Measurements from ENCODE around the gene STIL.
A peak's percentile ranks its signal among the peaks of the same experiment; 100 is the strongest.
"Not testable (repeated sequence)": the region's sequence is repeated elsewhere in the genome, so short reads cannot be mapped to it uniquely, and the experiment has no call there.

Gene STIL

DNA sequence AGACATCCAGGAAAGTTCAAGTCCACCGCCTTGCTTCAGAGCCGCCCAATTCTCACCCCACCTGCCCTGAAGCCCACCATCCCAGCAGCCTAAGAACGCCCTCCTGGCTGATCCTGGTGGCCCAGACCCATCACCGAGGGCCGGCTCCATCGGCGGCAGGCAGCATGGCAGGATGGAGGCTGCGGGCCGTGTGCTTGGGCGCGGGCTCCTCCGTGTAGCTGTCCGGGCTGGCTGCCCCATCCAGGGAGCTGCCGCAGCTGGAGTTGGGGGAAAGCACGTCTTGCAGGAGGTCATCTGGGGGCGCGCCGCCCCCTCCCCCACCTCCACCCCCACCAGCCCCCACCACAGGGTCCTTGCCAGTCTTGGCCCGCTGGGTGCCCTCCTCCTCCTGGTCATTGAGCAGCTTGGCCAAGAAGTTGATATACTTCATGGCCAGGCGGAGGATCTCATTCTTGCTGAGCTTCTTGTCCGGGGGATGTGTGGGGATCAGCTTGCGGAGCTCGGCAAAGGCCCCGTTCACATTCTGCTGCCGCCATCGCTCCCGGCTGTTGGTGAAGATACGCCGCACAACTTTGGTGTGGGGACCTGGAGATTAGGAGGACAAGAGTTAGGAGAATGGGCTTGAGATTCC, 94.2 kb downstream of the STIL start:
- DNase-seq (ENCODE audit: low spot score), result no peak

DNA sequence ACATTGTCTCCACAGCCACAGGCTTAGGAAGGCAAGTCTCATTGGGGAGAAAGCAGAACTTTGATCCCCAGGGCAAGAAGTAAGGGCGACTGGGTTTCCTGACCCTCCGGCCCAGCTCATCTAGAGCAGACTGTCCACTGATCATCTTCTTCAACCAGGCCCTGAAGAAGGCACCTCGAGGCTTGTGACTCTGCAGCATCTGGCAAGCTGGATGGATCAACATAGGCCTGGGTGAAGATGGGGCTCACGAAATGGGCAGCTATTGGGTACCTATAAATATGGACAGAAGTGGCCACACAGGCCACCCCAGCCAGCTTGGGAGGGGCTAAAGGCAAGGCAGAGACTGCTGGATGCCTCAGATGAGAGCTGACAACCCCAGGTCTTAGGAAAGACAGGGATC, 94.9 kb downstream of the STIL start:
- DNase-seq (ENCODE audit: low spot score), result no peak

DNA sequence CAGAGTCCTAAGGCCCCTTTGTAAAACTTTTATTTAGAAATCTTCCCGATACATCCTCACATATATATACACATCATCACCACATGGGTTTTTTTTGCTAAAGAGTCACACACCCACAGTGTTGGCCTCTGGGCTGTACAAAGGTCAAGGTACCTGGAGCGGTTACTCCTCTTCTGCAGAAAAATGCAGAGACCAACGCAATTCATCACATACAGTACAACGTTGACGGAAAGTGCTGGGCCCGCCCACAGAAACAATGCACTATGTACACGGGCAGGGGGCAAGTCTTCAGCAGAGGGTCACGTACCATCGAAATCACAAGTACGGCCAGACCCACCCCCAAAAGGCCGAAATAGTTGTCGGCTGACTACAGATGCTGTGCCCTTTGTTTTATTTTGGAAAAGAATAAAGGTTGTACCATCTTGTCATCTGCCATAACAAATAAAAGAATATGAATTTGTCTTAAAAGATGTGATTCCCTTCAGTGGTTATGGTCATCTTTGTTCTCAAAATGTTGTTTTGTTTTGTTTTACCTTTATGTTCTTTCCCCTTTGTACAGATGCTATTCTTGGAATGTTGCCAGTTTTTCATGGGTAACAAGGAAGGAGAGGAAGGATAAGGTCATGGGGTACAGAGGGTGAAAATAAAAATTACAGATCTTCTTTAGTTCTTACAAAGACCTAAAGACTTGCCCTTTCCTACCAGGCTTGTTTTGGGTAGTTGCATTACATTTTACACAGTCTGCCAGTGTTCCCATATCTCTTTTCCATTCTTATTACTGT, 97.5 kb downstream of the STIL start:
- DNase-seq (ENCODE audit: low spot score), result no peak

DNA sequence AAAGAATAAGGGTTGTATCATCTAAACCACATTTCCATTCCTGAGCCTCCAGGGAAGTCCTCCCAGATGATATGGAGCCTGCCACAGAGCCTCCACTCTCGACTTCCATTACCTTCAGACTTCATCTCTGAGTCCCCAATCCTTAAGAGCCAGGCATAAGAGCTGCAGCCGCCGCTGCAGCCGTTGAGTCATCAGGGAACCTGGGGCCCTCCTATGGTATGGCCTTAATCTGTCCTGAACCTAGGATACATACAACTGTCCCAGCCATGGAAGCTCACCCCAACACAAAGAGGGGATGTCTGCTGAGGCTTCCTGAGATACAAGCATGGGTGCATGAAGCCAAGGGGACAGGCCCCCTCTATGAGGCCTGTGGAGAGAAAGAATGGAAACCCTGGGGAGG, 98.2 kb downstream of the STIL start:
- DNase-seq (ENCODE audit: low spot score), result no peak

DNA sequence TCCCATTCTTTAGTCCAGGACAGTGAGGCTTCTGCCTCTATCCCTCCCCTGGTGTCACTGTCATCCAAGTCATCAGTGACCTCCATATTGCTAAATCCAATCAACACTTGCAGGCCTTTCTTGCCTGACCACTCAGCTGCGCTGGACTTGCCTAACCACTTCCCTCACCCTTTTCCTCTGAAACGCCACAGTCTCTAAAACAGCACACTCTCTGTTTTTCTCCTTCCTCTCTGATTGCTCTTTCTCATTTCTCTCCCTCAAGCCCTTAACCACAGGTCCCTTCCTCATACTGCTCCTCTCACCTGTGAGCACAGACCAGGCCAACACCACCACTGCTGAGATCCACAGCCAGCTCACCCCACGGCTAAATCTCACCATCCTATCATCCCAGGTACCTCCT, 99.4 kb downstream of the STIL start:
- no peak for DNase-seq (ENCODE audit: low spot score)

DNA sequence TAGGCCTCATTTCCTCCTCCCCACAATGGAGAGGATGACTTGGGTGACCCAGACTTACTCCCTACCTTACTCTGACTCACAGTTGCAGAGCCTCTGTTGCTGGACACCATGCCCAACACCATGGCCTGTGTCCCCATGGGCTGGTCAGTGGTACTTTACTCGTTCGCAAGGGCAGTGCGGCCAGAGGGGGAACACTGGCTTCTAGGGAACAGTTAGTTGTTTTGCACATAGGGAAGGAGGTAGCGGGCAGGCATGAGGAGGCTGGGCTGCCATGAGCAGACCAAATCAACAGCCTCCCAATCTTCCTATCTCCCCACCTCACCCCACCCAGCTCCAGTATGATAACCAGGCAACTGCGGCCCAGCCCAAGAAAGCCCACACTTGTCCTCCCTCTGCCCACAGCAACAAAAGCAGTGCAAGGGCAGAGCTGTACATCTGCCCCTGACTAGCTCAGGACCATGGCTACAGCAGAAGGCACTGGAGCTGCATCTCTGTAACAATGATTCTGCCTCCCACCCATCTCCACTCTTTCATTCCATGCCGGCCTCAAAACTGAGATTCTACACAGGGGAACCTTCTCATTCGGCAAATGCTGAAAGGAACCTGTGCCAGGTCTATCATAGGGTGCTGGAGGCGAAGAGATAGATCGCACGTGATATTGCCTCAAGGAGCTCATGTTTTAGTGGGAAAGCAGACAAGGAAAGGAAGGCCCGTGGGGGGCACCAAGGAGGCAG, 100.5 kb downstream of the STIL start:
- peak; percentile 31 for DNase-seq (ENCODE audit: low spot score)

DNA sequence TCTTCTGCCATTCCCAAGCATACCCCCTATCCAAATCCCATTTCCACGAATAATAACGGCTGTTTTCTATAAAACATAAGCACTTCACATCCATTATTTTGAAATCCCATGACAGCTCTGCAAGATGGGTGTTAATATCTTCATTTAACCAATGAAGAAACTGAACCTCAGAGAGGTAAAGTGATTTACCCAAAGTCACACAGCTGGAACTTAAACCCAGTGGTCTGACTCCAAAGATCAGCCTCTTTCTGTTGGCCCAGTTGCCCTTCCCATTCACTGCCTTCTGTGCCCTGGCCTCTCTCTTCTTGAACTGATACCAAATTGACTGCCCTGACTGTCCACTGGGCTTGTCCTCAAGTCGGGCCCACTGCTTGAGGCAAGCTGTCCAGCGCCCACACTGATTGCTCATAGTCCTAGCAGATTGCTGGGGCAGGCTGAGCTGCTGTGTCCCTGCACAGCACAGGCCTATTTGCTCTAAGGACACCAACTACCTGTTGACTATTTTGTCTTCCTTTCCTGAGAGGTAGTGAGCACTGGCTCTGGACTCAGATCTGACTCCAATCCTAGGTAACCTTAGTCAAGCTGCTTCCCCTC, 101.2 kb downstream of the STIL start:
- DNase-seq (ENCODE audit: low spot score), result no peak

DNA sequence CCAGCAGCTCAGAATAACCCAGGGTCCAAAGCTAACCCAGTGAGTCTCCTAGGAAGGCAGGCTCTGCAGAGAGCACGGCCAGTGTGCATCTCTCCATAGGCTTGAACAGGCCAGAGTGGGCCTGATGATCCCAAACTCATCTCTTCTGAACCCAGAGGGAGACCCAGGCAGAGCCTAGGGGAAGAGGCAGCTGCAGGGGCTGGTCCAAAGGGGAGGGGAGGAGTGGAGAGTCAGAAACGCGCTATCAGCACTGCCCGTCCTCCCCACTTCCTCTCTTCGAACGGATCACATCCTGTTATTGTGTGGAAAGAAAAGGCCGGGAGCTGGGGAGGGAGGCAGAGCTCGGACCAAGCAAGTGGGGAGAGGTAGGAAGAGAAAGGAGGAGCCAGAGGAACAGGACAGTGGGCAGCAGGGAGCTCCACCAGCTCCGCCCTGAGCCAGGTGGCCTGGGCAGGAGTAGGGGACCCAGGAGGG, 102.1 kb downstream of the STIL start:
- no peak for DNase-seq (ENCODE audit: low spot score)

DNA sequence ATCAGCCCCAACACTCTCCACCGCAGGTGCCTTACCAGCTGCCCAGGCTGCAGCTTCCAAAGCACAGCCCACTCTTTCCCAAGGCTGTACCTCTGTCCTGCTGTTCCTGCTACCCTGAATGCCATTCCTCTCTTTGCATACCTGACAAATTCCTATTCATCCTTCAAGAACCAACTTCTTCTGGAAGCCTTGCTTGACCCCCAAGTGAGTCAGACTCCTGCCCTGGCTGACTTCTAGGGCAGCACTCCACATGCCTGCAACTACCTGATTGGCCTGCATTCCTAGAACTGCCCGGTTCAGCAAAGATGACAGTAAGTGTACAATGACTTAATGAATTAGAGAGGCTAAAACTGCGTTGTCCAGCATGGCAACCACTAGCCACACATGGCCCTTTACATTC, 103.3 kb downstream of the STIL start:
- DNase-seq (ENCODE audit: low spot score), result peak; percentile 84

DNA sequence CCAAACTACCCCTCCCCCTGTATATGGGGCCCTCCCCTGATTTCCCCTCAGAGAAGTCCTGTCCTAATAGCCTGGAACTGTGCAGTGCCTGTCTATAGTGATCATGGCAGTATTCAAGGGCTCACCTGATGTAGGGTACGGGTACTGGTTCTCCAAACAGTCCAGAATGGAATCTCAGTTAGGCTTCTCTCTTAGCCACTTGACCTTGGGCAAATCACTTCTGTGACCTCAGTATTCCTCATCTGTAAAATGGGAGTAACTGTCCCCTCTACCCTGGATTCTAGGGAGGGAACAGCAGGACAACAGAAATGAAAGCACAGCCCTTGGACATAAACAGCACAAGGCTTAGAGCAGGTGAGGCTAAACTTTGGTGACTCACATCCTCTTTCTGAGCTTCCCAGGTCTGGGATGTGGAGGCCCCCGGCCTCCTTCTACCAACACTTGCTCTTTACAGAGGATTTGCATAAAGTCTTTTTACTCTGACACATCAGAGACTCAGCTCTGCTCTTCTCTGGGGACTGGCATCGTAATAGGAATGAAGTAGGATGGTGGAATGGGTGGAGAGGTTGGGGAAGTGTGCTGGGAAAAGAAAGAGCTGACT, 104.1 kb downstream of the STIL start:
- DNase-seq (ENCODE audit: low spot score), result peak; percentile 85

DNA sequence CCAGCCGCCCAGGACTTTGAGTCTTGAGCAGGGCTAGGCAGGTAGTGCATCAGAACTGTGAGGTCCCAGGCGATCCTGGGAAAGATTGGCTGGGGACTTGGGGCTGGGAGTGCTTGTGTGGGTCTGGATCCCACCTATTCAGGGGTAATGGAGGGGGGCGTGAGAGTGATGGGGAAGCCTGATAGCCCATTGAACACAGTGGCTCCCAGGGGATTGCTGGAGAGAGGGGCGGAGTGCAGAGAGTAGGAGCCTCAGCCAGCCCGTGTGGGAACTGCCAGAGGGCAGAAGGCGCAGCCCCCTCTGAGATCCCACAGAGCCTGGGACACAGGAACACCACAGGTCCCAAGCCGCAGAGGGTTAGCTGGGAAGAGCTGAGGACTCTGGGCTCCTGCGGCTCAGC, 104.9 kb downstream of the STIL start:
- DNase-seq (ENCODE audit: low spot score), result no peak

DNA sequence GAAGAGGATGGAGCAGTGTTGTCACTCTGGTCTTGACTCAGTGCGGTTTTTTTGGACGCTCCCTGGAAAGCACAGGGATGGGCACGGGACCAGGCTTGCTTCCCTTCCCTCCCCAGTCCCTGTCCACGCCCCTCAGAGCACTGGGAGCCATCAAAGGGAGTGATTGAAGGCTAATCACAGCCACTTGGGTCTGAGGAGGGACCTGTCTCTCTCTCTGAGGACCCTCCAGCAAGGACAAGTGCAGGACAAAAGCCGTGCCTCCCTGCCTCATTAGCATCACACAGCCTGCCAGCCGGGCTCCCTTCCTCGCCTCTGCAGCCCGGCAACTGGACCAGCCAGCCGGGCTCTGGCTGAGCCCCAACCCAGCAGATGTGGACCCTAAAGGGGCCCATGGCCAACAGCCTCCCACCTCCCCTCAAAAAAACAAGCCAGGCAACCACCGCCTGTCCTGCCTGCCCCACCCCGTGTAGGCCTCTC, 105.5 kb downstream of the STIL start:
- no peak for DNase-seq (ENCODE audit: low spot score)

DNA sequence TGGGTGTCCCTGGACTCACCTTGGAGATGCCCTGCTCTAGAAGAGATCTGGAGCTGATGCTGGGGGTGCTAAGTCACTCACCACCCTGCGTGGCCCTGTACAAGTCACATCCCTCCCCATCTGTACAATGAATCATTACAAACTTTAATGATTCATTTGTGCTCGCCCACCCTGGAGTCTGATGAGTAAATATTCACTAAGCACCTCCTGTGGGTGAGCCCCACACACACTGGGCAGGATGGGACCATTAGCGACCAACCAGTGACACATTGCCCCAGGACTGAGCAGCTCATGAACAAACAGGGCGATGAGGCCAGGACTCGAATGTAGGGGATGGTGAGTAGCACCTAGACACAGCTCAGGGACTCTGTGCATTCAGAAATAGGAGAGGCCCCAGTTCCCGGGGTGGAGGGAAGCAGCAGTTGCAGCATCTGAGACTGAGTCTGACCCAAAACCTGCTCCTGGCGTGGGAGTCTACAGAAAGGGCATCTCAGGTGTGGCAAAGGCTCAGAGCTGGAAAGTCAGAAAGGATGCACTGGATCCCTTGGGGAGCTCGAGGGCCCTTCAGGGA, 106.1 kb downstream of the STIL start:
- peak; percentile 85 for DNase-seq (ENCODE audit: low spot score)

DNA sequence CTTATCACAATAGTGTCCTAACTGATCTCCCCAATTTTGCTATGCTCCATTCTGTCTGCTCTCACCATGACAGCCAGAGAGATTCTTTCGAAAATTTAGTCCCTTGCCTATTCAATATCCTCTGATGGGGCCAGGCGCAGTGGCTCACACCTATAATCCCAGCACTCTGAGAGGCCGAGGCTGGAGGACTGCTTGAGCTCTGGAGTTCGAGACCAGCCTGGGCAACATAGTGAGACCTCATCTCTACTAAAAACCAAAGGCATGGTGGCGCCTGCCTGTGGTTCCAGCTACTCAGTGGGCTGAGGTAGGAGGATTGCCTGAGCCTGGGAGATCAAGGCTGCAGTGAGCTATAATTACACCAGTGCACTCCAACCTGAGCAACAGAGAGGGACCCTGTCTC, 108.0 kb downstream of the STIL start:
- DNase-seq (ENCODE audit: low spot score), result no peak

DNA sequence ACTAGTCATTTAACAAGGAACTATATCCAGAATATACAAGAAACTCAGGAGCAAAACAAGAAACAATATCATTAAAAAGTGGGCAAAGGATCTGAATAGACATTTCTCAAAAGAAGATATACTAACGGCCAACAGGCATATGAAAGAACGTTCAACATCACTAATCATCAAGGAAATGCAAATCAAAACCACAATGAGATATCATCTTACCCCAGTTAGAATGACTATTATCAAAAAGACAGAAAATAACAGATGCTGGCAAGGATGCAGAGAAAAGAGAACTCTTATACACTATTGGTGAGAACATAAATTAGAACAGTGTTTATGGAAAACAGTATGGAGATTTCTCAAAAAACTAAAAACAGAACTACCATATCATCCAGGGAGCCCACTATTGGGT, 110.4 kb downstream of the STIL start:
- not testable (repeated sequence) for DNase-seq (ENCODE audit: low spot score)

DNA sequence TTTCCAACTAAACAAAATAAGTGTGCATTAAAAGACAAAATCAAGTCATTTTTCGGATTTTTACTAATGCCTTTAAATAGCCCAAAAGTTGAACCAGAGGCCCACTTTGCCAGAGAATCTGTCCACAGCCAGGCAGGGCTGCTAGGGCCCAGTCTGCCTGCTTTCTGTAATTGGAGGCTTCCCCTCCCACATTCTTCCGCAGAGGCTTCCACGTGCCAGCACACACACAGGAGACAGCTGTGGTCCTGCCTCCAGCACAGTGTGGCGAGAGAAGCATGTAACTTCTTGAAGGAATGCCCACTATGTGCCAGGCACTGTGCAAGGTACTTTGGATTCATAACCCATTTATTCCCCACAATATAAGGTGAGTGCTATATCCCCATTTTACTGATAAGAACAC, 112.8 kb downstream of the STIL start:
- no peak for DNase-seq (ENCODE audit: low spot score)

Data from kidney tubule cell (primary cell).